GM23248 (cell line): ENCODE measurements around the gene STX8. TPM values are rescaled to one million over a fixed set of nuclear protein-coding genes. Genes with fewer than 3 reads are reported as not detected.
A peak's percentile ranks its signal among the peaks of the same experiment; 100 is the strongest.
"Not testable (repeated sequence)": the region's sequence is repeated elsewhere in the genome, so short reads cannot be mapped to it uniquely, and the experiment has no call there.

Experiments
- DNase-seq: peaks from one replicate; pipeline ENCODE4 v3.0.0-alpha.2; 2015
- H2AFZ ChIP-seq: fragments of 200-600 bp; sonication (generic); 2 replicates; pipeline ENCODE4 v1.6.1; 2016; ENCODE audit warnings: antibody characterized with exemption
- H3F3A ChIP-seq: fragments of 200-600 bp; sonication (generic); 2 replicates; pipeline ENCODE4 v1.6.1; 2016; ENCODE audit warnings: mild to moderate bottlenecking, antibody characterized with exemption, mixed run types; ENCODE audit not compliant: insufficient read depth
- H3K27ac ChIP-seq: fragments of 200-600 bp; sonication (generic); 2 replicates; pipeline ENCODE4 v1.5.1; 2016; ENCODE audit warnings: mild to moderate bottlenecking
- H3K27me3 ChIP-seq: fragments of 200-600 bp; sonication (generic); replicated peaks from 2 replicates; pipeline ENCODE4 v1.6.1; 2016; ENCODE audit warnings: mild to moderate bottlenecking; ENCODE audit not compliant: insufficient read depth
- H3K36me3 ChIP-seq: fragments of 200-600 bp; sonication (generic); 2 replicates; pipeline ENCODE4 v1.6.1; 2016; ENCODE audit warnings: low read depth, mild to moderate bottlenecking
- H3K4me1 ChIP-seq: fragments of 200-600 bp; sonication (generic); 2 replicates; pipeline ENCODE4 v1.6.1; 2016; ENCODE audit warnings: mild to moderate bottlenecking; ENCODE audit not compliant: insufficient read depth
- H3K4me2 ChIP-seq: fragments of 200-600 bp; sonication (generic); one replicate; pipeline ENCODE4 v1.6.1; 2016; ENCODE audit warnings: mild to moderate bottlenecking; ENCODE audit not compliant: unreplicated experiment
- H3K4me3 ChIP-seq: fragments of 200-600 bp; sonication (generic); 2 replicates; pipeline ENCODE4 v1.5.1; 2016; ENCODE audit warnings: mild to moderate bottlenecking
- H3K79me2 ChIP-seq: fragments of 200-600 bp; sonication (generic); 2 replicates; pipeline ENCODE4 v1.6.1; 2016; ENCODE audit warnings: mild to moderate bottlenecking; ENCODE audit not compliant: insufficient read depth
- H3K9ac ChIP-seq: fragments of 200-600 bp; sonication (generic); 2 replicates; pipeline ENCODE4 v1.6.1; 2016; ENCODE audit warnings: mild to moderate bottlenecking
- H3K9me2 ChIP-seq: fragments of 200-600 bp; sonication (generic); 2 replicates; pipeline ENCODE4 v1.6.1; 2016; ENCODE audit warnings: mixed run types, mild to moderate bottlenecking, moderate library complexity; ENCODE audit not compliant: insufficient read depth
- H3K9me3 ChIP-seq: fragments of 200-600 bp; sonication (generic); one replicate; pipeline ENCODE4 v1.6.1; 2017; ENCODE audit warnings: low read depth
- H4K20me1 ChIP-seq: fragments of 200-600 bp; sonication (generic); 2 replicates; pipeline ENCODE4 v1.6.0; 2016; ENCODE audit not compliant: insufficient read depth
- EZH2 ChIP-seq: fragments of 200-600 bp; sonication (generic); IDR thresholded peaks from 2 replicates; pipeline ENCODE4 v1.6.1; 2018; ENCODE audit warnings: antibody characterized with exemption, mild to moderate bottlenecking; ENCODE audit not compliant: insufficient read depth, poor library complexity, severe bottlenecking
- EZH2phosphoT487 ChIP-seq: fragments of 200-600 bp; sonication (generic); IDR thresholded peaks from 2 replicates; pipeline ENCODE4 v1.6.1; 2018; ENCODE audit warnings: antibody characterized with exemption, moderate library complexity, mild to moderate bottlenecking, low read depth; ENCODE audit not compliant: insufficient read depth
- WGBS, 2 experiments: methylation state at CpG; one replicate each; pipeline ENCODE4 v1.1.6; 2015 to 2017; ENCODE audit warnings: low lambda C conversion rate in 2 of 2, low coverage in 1 of 2; ENCODE audit errors: missing lambda C conversion rate in 2 of 2; 5-methylcytosine and 5-hydroxymethylcytosine counted together
- in situ Hi-C: fragments of 300-500 bp; cut with MboI; formaldehyde crosslinking; loops from 2 replicates; pipeline ENCODE4 v1.15.0; 2020
- polyA plus RNA-seq: library from polyadenylated mRNA; unstranded; fragments of >200 nt; fragmentation: Nextera tagmentation; extraction: Ambion mirVana; gene quantifications from 2 replicates; pipeline ENCODE4 v1.2.1, GENCODE V29; 2016
- total RNA-seq: library from RNA; depleted of rRNA; stranded (reverse); fragments of >200 nt; shearing (Covaris generic); gene quantifications from 2 replicates; pipeline ENCODE4 v1.2.3, GENCODE V29; 2014

Gene STX8
- total and polyA plus RNA-seq, 2 experiments from 2014 or later: 40.7 to 84.3 TPM

DNA sequence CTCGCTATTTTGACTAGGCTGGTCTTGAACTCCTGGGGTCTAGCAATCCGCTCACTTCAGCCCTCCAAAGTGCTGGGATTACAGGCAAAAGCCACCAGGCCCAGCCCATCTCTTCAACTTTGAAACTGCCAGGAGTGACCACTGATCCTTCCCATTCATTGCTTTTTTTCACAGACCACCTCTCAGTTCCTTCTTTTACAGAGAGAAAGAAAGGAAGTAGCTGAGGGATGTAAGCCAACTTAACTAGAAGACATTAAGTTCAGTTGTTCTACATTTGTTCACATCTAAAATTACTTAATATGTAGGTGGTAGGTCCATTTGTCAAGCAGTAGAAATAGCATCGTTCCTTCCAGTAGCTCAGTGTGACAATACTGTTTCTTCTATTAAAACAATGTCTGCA is 219.8 kb downstream of the STX8 start:
- Histone ChIP-seq H3K4me2 (no peak overlapping the region), H3K27ac (no peak overlapping the region), H3K9me3 (no peaks in the 10 kb centered on the region), H4K20me1 (no peaks in the 10 kb centered on the region), H2AFZ (no peak overlapping the region), H3K36me3 (no peaks in the 10 kb centered on the region), H3K9ac (no peak overlapping the region), H3K4me1 (peaks cover 13% of the 10 kb centered on the region), H3F3A (peaks cover 13% of the 10 kb centered on the region), H3K27me3 (no peaks in the 10 kb centered on the region), H3K4me3 (no peak overlapping the region), H3K79me2 (no peaks in the 10 kb centered on the region), H3K9me2 (no peaks in the 10 kb centered on the region)
- DNase-seq: no peak
- no peak for TF ChIP-seq EZH2
- no peak for TF ChIP-seq EZH2phosphoT487
- 94 to 95% methylated on average over 3 of the region's 3 CpGs for WGBS, 2 experiments
- in situ Hi-C loops: no loop called here

DNA sequence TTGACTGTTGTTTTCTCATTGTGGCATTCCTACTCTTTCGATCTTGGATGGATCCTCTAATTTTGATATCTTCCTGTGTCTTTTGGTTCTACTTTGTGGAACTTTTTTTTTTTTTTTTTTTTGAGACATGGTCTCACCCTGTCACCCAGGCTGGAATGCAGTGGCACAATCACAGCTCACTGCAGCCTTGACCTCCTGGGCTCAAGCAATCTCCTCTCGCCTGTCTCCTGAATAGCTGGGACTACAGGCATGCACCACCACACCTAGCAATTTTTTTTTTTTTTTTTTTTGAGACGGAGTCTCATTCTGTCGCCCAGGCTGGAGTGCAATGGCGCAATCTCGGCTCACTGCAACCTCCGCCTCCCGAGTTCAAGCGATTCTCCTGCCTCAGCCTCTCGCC is 220.4 kb downstream of the STX8 start:
- H3K36me3 ChIP-seq, H3K79me2 ChIP-seq, H3K9ac ChIP-seq, H3K4me3 ChIP-seq, in situ Hi-C loops, DNase-seq, H4K20me1 ChIP-seq, H2AFZ ChIP-seq, H3F3A ChIP-seq, H3K9me2 ChIP-seq, H3K4me2 ChIP-seq, H3K9me3 ChIP-seq, H3K27me3 ChIP-seq, H3K27ac ChIP-seq: not testable (repeated sequence)
- WGBS, 2 experiments: 91 to 93% methylated on average over 10 of the region's 10 CpGs
- peaks cover 13% of the 10 kb centered on the region for H3K4me1 ChIP-seq

DNA sequence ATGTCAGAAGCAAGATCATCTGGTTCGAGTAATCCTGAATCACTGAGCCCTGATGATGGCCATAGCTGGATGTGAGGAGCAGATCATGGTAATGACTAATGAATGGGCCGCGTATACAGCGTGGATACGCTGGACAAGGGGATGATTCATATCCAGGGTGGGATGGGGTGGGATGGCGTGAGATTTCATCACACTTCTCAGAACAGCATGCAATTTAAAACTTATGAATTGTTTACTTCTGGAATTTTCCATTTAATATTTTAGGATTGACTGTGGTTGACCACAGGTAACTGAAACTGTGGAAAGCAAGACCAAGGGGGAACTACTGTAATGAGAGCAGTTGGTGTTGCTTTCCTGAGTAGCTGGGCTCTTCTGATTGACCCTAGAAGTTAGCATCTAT is 225.5 kb downstream of the STX8 start:
- H3K4me1 ChIP-seq: peaks cover 21% of the 10 kb centered on the region
- peak overlapping the region; percentile 41 for H3K4me2 ChIP-seq
- no peak for TF ChIP-seq EZH2phosphoT487
- TF ChIP-seq EZH2: no peak
- no peaks in the 10 kb centered on the region for H4K20me1 ChIP-seq
- no peaks in the 10 kb centered on the region for H3K27me3 ChIP-seq
- peak overlapping the region; percentile 78 for H3K27ac ChIP-seq
- no peaks in the 10 kb centered on the region for H3K9me3 ChIP-seq
- DNase-seq: peak; percentile 98
- H3K79me2 ChIP-seq: no peaks in the 10 kb centered on the region
- in situ Hi-C loops: no loop called here
- WGBS, 2 experiments: 0 to 1% methylated on average over 6 of the region's 6 CpGs
- H2AFZ ChIP-seq: no peak overlapping the region
- peak overlapping the region; percentile 42 for H3K9ac ChIP-seq
- H3K9me2 ChIP-seq: no peaks in the 10 kb centered on the region
- no peaks in the 10 kb centered on the region for H3K36me3 ChIP-seq
- no peak overlapping the region for H3K4me3 ChIP-seq
- peaks cover 13% of the 10 kb centered on the region; the same call in 1 of the 2 replicates for H3F3A ChIP-seq

DNA sequence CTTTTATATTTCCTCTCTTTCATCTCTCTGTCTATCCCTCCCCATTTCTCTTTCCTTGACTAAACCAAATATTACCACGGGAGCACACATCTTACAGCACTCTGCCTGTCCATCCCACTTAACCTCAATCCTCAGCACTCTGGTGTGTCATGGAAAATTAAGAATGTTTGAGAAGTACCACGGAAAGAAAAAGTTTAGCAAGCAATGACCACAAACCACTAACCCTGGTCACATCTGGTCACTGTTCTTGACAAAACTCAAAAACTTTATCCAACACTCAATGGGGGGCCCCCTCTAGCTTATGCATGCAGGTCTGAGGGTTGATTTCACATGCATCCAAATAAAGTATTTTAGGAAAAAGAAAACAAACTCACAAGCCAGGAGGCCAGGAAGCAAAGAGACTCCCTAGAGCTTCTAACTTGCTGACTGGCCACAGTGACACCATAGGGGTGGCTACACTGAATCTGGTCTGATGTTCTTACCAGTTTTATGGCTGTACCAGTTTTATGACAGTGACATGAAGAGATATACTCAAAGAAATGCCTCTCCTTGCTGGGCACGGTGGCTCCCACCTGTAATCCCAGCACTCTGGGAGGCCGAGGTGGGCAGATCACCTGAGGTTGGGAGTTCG is 229.2 kb downstream of the STX8 start:
- no peak overlapping the region for H3K4me2 ChIP-seq
- H3K79me2 ChIP-seq: no peaks in the 10 kb centered on the region
- H3K9ac ChIP-seq: no peak overlapping the region
- no peaks in the 10 kb centered on the region for H4K20me1 ChIP-seq
- H2AFZ ChIP-seq: no peak overlapping the region
- peak; percentile 45 for DNase-seq
- in situ Hi-C loops: no loop called here
- TF ChIP-seq EZH2 (no peak), EZH2phosphoT487 (no peak)
- H3K36me3 ChIP-seq: no peaks in the 10 kb centered on the region
- H3K27me3 ChIP-seq: no peaks in the 10 kb centered on the region
- WGBS, 2 experiments: 74 to 82% methylated on average over 5 of the region's 5 CpGs
- H3K9me3 ChIP-seq: no peaks in the 10 kb centered on the region
- H3F3A ChIP-seq: peaks cover 13% of the 10 kb centered on the region; the same call in 1 of the 2 replicates
- H3K9me2 ChIP-seq: no peaks in the 10 kb centered on the region
- H3K4me3 ChIP-seq: no peak overlapping the region
- peaks cover 21% of the 10 kb centered on the region for H3K4me1 ChIP-seq
- H3K27ac ChIP-seq: 0 out of 2 replicates have a peak overlapping the region, but pooled peaks have one; percentile 4

DNA sequence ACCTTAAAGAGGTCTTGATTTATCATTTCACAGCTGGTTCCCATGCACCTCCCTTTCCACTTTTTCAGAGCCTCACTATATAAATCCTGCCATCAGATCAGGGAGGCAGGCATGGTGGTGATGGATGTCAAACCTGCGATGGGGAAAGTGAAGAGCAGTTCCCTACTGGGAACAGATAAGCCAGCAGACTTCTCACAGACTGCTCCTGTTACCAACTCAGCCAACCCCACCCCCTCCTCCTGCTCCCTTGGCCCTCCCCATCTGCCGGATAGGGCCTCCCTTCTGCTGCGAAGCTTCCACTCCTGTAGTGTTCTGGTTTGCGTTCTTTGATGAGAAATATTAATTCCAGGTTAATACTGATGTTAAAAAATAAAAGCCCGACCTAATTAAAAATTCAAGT is 232.1 kb downstream of the STX8 start:
- Histone ChIP-seq H2AFZ (no peak overlapping the region), H3K79me2 (no peaks in the 10 kb centered on the region), H3K27ac (no peak overlapping the region), H3K9me2 (no peaks in the 10 kb centered on the region), H3K4me2 (no peak overlapping the region), H3K9ac (no peak overlapping the region), H3K9me3 (no peaks in the 10 kb centered on the region), H4K20me1 (no peaks in the 10 kb centered on the region), H3K27me3 (no peaks in the 10 kb centered on the region), H3F3A (peaks cover 3% of the 10 kb centered on the region; the same call in 1 of the 2 replicates), H3K36me3 (no peaks in the 10 kb centered on the region), H3K4me1 (peaks cover 7% of the 10 kb centered on the region; the same call in 1 of the 2 replicates), H3K4me3 (no peak overlapping the region)
- in situ Hi-C loops: no loop called here
- TF ChIP-seq EZH2 (no peak), EZH2phosphoT487 (no peak)
- no peak for DNase-seq
- 40 to 47% methylated on average over 5 of the region's 5 CpGs for whole genome bisulfite sequencing, 2 experiments
